ENCODE data around the gene PNLIPRP2. TPM values are rescaled to one million over a fixed set of nuclear protein-coding genes. Genes with fewer than 3 reads are reported as not detected.

The PNLIPRP2 gene
- total RNA-seq, 1 experiment from 2014 or later, result 0.24 TPM

GRCh38 chr10:116685807-116686206 is 65.1 kb downstream of the PNLIPRP2 start:
- Histone ChIP-seq H3K23me2 (ENCODE audit: insufficient read length, low read depth, low read length, poor library complexity, severe bottlenecking) (no peaks in the 10 kb centered on the region), H3K27ac (ENCODE audit: insufficient read length, low read depth, low read length) (no peak overlapping the region), H3K27me3 (ENCODE audit: insufficient read depth, low read length) (no peaks in the 10 kb centered on the region), H3K4me2 (ENCODE audit: insufficient read depth, insufficient read length, low read length) (no peak overlapping the region), H2BK120ac (ENCODE audit: low read depth, low read length, poor library complexity, severe bottlenecking) (no peak overlapping the region), H3K4me1 (ENCODE audit: insufficient read depth, low read length) (no peaks in the 10 kb centered on the region; the same call in 1 of the 2 replicates), H2AK5ac (ENCODE audit: insufficient read length, low read length) (no peak overlapping the region), H3T11ph (ENCODE audit: low read length) (no peak overlapping the region), H3K23ac (ENCODE audit: insufficient read length, low read depth, low read length) (no peak overlapping the region), H2BK5ac (ENCODE audit: insufficient read length, low read length) (no peak overlapping the region), H3K79me1 (ENCODE audit: insufficient read depth, low read depth, low read length, poor library complexity, severe bottlenecking) (no peaks in the 10 kb centered on the region), H2BK12ac (ENCODE audit: insufficient read length, low read depth, low read length) (no peak overlapping the region), H3K56ac (ENCODE audit: insufficient read length, low read depth, low read length) (no peak overlapping the region), H3K9ac (ENCODE audit: extremely low read depth, insufficient read length, low read length) (no peak overlapping the region), H4K91ac (ENCODE audit: insufficient read length, low read depth, low read length) (no peak overlapping the region), H4K8ac (replicated peaks; ENCODE audit: insufficient read length, low read depth, low read length) (no peak overlapping the region), H3K18ac (ENCODE audit: insufficient read length, low read depth, low read length) (no peak overlapping the region), H3K4ac (ENCODE audit: low read depth, low read length) (no peak overlapping the region), H2AFZ (ENCODE audit: low read length) (no peak overlapping the region), H4K20me1 (ENCODE audit: control insufficient read depth, insufficient read depth, insufficient read length) (no peaks in the 10 kb centered on the region), H3K14ac (ENCODE audit: insufficient read depth, low read length) (no peak overlapping the region), H2BK15ac (ENCODE audit: low read depth, low read length) (no peak overlapping the region), H2BK20ac (ENCODE audit: low read depth, low read length, poor library complexity, severe bottlenecking) (no peak overlapping the region), H3K9me3 (ENCODE audit: control insufficient read depth, low read depth, low read length) (no peaks in the 10 kb centered on the region), H3K79me2 (ENCODE audit: insufficient read depth, low read length) (no peaks in the 10 kb centered on the region), H4K5ac (ENCODE audit: insufficient read length, low read depth, low read length) (no peak overlapping the region)
- peaks cover 1 to 5% (median 1%) of the 10 kb centered on the region in 3 experiments; a peak in 3 of 7 replicates for H3K36me3 Mint-ChIP-seq (ENCODE audit: insufficient read depth in 1 of 3, low read depth in 3 of 3)
- H3K4me3 Mint-ChIP-seq, result no peak overlapping the region
- TF ChIP-seq, protein P1, sequence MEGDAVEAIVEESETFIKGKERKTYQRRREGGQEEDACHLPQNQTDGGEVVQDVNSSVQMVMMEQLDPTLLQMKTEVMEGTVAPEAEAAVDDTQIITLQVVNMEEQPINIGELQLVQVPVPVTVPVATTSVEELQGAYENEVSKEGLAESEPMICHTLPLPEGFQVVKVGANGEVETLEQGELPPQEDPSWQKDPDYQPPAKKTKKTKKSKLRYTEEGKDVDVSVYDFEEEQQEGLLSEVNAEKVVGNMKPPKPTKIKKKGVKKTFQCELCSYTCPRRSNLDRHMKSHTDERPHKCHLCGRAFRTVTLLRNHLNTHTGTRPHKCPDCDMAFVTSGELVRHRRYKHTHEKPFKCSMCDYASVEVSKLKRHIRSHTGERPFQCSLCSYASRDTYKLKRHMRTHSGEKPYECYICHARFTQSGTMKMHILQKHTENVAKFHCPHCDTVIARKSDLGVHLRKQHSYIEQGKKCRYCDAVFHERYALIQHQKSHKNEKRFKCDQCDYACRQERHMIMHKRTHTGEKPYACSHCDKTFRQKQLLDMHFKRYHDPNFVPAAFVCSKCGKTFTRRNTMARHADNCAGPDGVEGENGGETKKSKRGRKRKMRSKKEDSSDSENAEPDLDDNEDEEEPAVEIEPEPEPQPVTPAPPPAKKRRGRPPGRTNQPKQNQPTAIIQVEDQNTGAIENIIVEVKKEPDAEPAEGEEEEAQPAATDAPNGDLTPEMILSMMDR (conservative IDR thresholded peaks at IDR 0.05), result no peak
- peaks cover 9% of the 10 kb centered on the region for H3K27me3 Mint-ChIP-seq (ENCODE audit: low read depth)
- no peak overlapping the region for H3K27ac Mint-ChIP-seq
- no peak for DNase-seq
- H3K4me1 Mint-ChIP-seq, result peaks cover 24 to 28% of the 10 kb centered on the region in 2 experiments
- H3K9me3 Mint-ChIP-seq, result 0 out of 5 replicates have a peak, but pooled peaks cover 0 to 3% of the 10 kb centered on the region in 2 experiments
- no CpG with 5 or more reads among the region's 6 CpGs for WGBS (ENCODE audit: extremely low coverage, insufficient read length, low lambda C conversion rate)
